ENCODE results near the gene MYBPC1. TPM values are rescaled to one million over a fixed set of nuclear protein-coding genes. Genes with fewer than 3 reads are reported as not detected.
A peak's percentile ranks its signal among the peaks of the same experiment; 100 is the strongest.

MYBPC1 gene
- total and polyA plus RNA-seq, 2 of the 13 experiments (the other 11 are each of a cell fraction or from before 2014, with no cell fraction given) = 0.31 to 0.53 TPM

DNA sequence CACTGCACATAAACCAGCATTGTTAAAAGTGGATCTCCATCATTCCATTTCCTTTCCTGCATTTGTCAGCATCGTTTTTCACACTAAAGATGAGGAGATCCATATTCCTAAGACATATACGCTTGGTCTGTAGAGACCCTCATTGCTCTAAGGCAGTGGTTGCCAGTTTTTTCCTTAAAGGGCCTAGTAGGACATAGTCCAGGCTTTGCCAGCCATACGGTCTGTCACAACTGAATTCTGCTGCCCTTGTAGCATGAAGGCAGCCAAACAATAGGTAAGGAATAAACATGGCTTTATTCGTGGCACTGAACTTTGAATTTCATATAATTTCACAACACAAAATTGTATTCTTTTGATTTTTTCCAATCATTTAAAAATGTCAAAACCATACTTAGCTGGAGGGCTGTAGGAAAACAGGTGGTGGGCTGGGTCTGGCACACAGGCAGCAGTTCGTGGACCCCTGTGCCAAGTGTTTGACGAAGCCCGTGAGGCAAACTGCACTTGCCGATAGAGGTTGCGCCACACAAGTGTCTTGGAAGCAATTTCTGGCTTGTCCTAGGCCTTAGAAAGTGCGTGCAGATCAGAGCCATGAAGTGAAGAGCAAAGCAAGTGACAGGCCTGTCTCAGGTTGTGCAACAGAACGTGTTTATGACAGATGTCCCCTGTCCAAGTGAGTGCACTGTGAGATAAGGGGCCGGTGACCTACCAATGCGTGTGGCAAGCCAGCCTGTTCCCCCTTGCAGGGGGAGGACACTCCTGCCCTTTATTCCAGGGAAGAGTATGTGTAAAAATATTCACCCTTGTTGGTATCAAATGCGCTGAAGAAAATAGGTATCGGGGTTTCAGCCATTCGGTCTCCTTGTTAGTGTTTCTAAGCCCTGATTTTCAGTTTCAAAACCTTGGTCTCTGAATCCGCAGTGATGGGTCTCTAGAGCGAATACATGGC, 101.8 kb downstream of the MYBPC1 start (continued):
- TF ChIP-seq, protein P1, sequence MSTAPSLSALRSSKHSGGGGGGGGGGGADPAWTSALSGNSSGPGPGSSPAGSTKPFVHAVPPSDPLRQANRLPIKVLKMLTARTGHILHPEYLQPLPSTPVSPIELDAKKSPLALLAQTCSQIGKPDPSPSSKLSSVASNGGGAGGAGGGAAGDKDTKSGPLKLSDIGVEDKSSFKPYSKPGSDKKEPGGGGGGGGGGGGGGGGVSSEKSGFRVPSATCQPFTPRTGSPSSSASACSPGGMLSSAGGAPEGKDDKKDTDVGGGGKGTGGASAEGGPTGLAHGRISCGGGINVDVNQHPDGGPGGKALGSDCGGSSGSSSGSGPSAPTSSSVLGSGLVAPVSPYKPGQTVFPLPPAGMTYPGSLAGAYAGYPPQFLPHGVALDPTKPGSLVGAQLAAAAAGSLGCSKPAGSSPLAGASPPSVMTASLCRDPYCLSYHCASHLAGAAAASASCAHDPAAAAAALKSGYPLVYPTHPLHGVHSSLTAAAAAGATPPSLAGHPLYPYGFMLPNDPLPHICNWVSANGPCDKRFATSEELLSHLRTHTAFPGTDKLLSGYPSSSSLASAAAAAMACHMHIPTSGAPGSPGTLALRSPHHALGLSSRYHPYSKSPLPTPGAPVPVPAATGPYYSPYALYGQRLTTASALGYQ (CRISPR knock-in tag; IDR thresholded peaks at IDR 0.05) = 0 out of 2 replicates have a peak, but pooled peaks have one; percentile 5
- TF ChIP-seq, protein P2, sequence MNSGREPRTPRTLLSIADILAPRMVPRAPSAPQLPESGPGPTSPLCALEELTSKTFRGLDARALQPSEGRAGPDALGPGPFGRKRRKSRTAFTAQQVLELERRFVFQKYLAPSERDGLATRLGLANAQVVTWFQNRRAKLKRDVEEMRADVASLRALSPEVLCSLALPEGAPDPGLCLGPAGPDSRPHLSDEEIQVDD (CRISPR knock-in tag; IDR thresholded peaks at IDR 0.05; ENCODE audit: borderline replicate concordance) = no peak
- TF ChIP-seq BORCS8-MEF2B (CRISPR knock-in tag; IDR thresholded peaks at IDR 0.05) = no peak
- TF ChIP-seq SRY (CRISPR knock-in tag; IDR thresholded peaks at IDR 0.05) = no peak
- TF ChIP-seq ZNF256 (CRISPR knock-in tag; conservative IDR thresholded peaks at IDR 0.05) = no peak
- TF ChIP-seq FOXJ3 (CRISPR knock-in tag; IDR thresholded peaks at IDR 0.05; ENCODE audit: borderline replicate concordance) = no peak
- TF ChIP-seq, protein P3, sequence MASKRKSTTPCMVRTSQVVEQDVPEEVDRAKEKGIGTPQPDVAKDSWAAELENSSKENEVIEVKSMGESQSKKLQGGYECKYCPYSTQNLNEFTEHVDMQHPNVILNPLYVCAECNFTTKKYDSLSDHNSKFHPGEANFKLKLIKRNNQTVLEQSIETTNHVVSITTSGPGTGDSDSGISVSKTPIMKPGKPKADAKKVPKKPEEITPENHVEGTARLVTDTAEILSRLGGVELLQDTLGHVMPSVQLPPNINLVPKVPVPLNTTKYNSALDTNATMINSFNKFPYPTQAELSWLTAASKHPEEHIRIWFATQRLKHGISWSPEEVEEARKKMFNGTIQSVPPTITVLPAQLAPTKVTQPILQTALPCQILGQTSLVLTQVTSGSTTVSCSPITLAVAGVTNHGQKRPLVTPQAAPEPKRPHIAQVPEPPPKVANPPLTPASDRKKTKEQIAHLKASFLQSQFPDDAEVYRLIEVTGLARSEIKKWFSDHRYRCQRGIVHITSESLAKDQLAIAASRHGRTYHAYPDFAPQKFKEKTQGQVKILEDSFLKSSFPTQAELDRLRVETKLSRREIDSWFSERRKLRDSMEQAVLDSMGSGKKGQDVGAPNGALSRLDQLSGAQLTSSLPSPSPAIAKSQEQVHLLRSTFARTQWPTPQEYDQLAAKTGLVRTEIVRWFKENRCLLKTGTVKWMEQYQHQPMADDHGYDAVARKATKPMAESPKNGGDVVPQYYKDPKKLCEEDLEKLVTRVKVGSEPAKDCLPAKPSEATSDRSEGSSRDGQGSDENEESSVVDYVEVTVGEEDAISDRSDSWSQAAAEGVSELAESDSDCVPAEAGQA (IDR thresholded peaks at IDR 0.05; ENCODE audit: low read depth) = 0 out of 2 replicates have a peak, but pooled peaks have one; percentile 28
- TF ChIP-seq, protein P3 (CRISPR knock-in tag; IDR thresholded peaks at IDR 0.05; ENCODE audit: borderline replicate concordance) = no peak
- TF ChIP-seq EED (CRISPR knock-in tag; IDR thresholded peaks at IDR 0.05) = no peak
- no peak; the same call in 1 of the 2 replicates for TF ChIP-seq IRF2 (CRISPR knock-in tag; IDR thresholded peaks at IDR 0.05)
- TF ChIP-seq PLRG1 (conservative IDR thresholded peaks at IDR 0.05) = no peak
- TF ChIP-seq, protein P4, sequence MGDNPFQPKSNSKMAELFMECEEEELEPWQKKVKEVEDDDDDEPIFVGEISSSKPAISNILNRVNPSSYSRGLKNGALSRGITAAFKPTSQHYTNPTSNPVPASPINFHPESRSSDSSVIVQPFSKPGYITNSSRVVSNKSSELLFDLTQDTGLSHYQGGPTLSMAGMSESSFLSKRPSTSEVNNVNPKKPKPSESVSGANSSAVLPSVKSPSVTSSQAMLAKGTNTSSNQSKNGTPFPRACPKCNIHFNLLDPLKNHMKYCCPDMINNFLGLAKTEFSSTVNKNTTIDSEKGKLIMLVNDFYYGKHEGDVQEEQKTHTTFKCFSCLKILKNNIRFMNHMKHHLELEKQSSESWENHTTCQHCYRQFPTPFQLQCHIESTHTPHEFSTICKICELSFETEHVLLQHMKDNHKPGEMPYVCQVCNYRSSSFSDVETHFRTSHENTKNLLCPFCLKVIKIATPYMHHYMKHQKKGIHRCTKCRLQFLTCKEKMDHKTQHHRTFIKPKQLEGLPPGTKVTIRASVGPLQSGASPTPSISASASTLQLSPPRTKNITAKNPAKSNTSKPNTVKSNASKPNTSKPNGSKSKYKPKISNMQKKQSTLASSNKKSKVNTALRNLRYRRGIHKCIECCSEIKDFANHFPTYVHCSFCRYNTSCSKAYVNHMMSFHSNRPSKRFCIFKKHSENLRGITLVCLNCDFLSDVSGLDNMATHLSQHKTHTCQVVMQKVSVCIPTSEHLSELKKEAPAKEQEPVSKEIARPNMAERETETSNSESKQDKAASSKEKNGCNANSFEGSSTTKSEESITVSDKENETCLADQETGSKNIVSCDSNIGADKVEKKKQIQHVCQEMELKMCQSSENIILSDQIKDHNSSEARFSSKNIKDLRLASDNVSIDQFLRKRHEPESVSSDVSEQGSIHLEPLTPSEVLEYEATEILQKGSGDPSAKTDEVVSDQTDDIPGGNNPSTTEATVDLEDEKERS (CRISPR knock-in tag; IDR thresholded peaks at IDR 0.05) = 0 out of 2 replicates have a peak, but pooled peaks have one; percentile 21
- TF ChIP-seq BCL6 (CRISPR knock-in tag; IDR thresholded peaks at IDR 0.05) = peak; percentile 75
- peak; percentile 1; the same call in 1 of the 2 replicates for TF ChIP-seq SMC3 (IDR thresholded peaks at IDR 0.05; ENCODE audit: low read length)
- peak; percentile 43; the same call in 1 of the 2 replicates for TF ChIP-seq TCF7 (IDR thresholded peaks at IDR 0.05; ENCODE audit: low read depth)
- TF ChIP-seq, protein P5, sequence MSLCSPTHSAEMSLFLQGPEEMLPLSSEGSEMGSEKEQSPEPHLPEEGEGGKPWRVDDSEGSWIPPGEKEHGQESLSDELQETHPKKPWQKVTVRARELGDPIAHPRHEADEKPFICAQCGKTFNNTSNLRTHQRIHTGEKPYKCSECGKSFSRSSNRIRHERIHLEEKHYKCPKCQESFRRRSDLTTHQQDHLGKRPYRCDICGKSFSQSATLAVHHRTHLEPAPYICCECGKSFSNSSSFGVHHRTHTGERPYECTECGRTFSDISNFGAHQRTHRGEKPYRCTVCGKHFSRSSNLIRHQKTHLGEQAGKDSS (CRISPR knock-in tag; IDR thresholded peaks at IDR 0.05; ENCODE audit: borderline replicate concordance, low read depth) = no peak; the same call in 1 of the 2 replicates
